Measurements from ENCODE around the gene SEC14L2. TPM values are rescaled to one million over a fixed set of nuclear protein-coding genes. Genes with fewer than 3 reads are reported as not detected.

The SEC14L2 gene
- total and polyA plus RNA-seq, 10 of the 15 experiments (the other 5 are each of a cell fraction or from before 2014, with no cell fraction given): 0.08 to 4.0 (median 0.48) TPM

DNA sequence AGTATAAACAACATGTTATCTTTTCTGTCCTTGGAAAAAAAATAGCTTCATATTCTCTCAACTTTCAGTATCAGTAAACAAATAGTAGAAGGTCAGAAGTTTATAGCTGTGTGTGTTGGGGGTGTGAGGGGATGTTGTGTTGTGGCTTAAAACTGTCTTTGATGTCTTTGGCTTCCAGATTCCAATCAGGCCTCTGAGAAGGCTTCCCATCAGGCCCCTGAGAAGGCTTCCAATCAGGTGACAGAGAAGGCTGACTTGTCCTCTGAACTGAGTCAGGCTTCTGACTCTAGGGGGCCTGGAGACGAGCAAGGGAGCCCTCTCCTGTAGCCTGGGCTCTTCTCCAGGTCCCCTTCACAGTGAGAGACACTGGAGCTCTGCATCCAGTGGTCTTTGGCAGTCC, 38.0 kb downstream of the SEC14L2 start (continued):
- TF ChIP-seq TARDBP (IDR thresholded peaks at IDR 0.05; ENCODE audit: borderline replicate concordance): no peak
- TF ChIP-seq ZNF274 (IDR thresholded peaks at IDR 0.05; ENCODE audit: insufficient read depth, insufficient read length): no peak
- TF ChIP-seq, protein P1, sequence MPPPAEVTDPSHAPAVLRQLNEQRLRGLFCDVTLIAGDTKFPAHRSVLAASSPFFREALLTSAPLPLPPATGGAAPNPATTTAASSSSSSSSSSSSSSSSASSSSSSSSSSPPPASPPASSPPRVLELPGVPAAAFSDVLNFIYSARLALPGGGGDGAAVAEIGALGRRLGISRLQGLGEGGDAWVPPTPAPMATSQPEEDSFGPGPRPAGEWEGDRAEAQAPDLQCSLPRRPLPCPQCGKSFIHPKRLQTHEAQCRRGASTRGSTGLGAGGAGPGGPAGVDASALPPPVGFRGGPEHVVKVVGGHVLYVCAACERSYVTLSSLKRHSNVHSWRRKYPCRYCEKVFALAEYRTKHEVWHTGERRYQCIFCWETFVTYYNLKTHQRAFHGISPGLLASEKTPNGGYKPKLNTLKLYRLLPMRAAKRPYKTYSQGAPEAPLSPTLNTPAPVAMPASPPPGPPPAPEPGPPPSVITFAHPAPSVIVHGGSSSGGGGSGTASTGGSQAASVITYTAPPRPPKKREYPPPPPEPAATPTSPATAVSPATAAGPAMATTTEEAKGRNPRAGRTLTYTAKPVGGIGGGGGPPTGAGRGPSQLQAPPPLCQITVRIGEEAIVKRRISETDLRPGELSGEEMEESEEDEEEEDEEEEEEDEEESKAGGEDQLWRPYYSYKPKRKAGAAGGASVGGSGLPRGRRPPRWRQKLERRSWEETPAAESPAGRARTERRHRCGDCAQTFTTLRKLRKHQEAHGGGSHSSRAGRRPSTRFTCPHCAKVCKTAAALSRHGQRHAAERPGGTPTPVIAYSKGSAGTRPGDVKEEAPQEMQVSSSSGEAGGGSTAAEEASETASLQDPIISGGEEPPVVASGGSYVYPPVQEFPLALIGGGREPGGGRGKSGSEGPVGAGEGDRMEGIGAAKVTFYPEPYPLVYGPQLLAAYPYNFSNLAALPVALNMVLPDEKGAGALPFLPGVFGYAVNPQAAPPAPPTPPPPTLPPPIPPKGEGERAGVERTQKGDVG (CRISPR knock-in tag; IDR thresholded peaks at IDR 0.05): no peak
- TF ChIP-seq ZSCAN29 (IDR thresholded peaks at IDR 0.05): no peak
- TF ChIP-seq, protein P2, sequence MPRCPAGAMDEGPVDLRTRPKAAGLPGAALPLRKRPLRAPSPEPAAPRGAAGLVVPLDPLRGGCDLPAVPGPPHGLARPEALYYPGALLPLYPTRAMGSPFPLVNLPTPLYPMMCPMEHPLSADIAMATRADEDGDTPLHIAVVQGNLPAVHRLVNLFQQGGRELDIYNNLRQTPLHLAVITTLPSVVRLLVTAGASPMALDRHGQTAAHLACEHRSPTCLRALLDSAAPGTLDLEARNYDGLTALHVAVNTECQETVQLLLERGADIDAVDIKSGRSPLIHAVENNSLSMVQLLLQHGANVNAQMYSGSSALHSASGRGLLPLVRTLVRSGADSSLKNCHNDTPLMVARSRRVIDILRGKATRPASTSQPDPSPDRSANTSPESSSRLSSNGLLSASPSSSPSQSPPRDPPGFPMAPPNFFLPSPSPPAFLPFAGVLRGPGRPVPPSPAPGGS (IDR thresholded peaks at IDR 0.05; ENCODE audit: borderline replicate concordance, insufficient read depth, low read depth, low read length, poor library complexity, severe bottlenecking): no peak
- TF ChIP-seq ZNF384 (IDR thresholded peaks at IDR 0.05; ENCODE audit: borderline replicate concordance, low read depth, low read length): no peak
- TF ChIP-seq, protein P3, sequence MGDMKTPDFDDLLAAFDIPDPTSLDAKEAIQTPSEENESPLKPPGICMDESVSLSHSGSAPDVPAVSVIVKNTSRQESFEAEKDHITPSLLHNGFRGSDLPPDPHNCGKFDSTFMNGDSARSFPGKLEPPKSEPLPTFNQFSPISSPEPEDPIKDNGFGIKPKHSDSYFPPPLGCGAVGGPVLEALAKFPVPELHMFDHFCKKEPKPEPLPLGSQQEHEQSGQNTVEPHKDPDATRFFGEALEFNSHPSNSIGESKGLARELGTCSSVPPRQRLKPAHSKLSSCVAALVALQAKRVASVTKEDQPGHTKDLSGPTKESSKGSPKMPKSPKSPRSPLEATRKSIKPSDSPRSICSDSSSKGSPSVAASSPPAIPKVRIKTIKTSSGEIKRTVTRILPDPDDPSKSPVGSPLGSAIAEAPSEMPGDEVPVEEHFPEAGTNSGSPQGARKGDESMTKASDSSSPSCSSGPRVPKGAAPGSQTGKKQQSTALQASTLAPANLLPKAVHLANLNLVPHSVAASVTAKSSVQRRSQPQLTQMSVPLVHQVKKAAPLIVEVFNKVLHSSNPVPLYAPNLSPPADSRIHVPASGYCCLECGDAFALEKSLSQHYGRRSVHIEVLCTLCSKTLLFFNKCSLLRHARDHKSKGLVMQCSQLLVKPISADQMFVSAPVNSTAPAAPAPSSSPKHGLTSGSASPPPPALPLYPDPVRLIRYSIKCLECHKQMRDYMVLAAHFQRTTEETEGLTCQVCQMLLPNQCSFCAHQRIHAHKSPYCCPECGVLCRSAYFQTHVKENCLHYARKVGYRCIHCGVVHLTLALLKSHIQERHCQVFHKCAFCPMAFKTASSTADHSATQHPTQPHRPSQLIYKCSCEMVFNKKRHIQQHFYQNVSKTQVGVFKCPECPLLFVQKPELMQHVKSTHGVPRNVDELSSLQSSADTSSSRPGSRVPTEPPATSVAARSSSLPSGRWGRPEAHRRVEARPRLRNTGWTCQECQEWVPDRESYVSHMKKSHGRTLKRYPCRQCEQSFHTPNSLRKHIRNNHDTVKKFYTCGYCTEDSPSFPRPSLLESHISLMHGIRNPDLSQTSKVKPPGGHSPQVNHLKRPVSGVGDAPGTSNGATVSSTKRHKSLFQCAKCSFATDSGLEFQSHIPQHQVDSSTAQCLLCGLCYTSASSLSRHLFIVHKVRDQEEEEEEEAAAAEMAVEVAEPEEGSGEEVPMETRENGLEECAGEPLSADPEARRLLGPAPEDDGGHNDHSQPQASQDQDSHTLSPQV (IDR thresholded peaks at IDR 0.05): no peak

Measured in GM12878 (cell line).